Calu3 (cell line): ENCODE measurements around the gene KCNN1. TPM values are rescaled to one million over a fixed set of nuclear protein-coding genes. Genes with fewer than 3 reads are reported as not detected.
"Not testable (repeated sequence)": the region's sequence is repeated elsewhere in the genome, so short reads cannot be mapped to it uniquely, and the experiment has no call there.

Experiments used
- Bru-seq: library from RNA; stranded (reverse); fragments of 400-500 nt; gene quantifications from one replicate; lab custom pipeline; 2021; lab: Mats Ljungman, UMichigan
- BruChase-seq, 2 experiments: library from RNA; stranded (reverse); fragments of 400-500 nt; gene quantifications; one replicate each; lab custom pipeline; 2021; lab: Mats Ljungman, UMichigan
- BruUV-seq: library from RNA; stranded (reverse); fragments of 400-500 nt; replicated peaks from 2 replicates; lab custom pipeline; 2021; lab: Mats Ljungman, UMichigan
- CTCF ChIA-PET: fragments of 300-600 bp; sonication (Branson Sonifier 250); formaldehyde crosslinking; loops from one replicate; lab custom pipeline; 2022; ENCODE audit warnings: antibody characterized with exemption; lab: Charles Lee
- DNase-seq: peaks from one replicate; pipeline ENCODE4 v3.0.0; 2022
- H3K27ac Mint-ChIP-seq: one replicate; pipeline ENCODE4 v1.8.0; 2022; ENCODE audit warnings: mixed read lengths; ENCODE audit not compliant: unreplicated experiment
- H3K27me3 Mint-ChIP-seq: one replicate; pipeline ENCODE4 v1.8.0; 2022; ENCODE audit warnings: mixed read lengths; ENCODE audit not compliant: unreplicated experiment
- H3K36me3 Mint-ChIP-seq: one replicate; pipeline ENCODE4 v1.8.0; 2022; ENCODE audit warnings: mild to moderate bottlenecking, moderate library complexity, mixed read lengths; ENCODE audit not compliant: insufficient read depth, unreplicated experiment
- H3K4me1 Mint-ChIP-seq: one replicate; pipeline ENCODE4 v1.8.0; 2022; ENCODE audit warnings: mild to moderate bottlenecking, low read depth, mixed read lengths; ENCODE audit not compliant: unreplicated experiment
- H3K4me3 Mint-ChIP-seq: one replicate; pipeline ENCODE4 v1.8.0; 2022; ENCODE audit warnings: mild to moderate bottlenecking, low read depth, moderate library complexity, mixed read lengths; ENCODE audit not compliant: unreplicated experiment
- H3K9me3 Mint-ChIP-seq: one replicate; pipeline ENCODE4 v1.8.0; 2022; ENCODE audit warnings: low read depth, mixed read lengths; ENCODE audit not compliant: unreplicated experiment
- intact Hi-C: fragments of 100-400 bp; cut with micrococcal nuclease; formaldehyde crosslinking; loops from one replicate; pipeline ENCODE4 v1.10.0; 2022; ENCODE audit not compliant: unreplicated experiment
- long read RNA-seq: library from polyadenylated mRNA; stranded (forward); transcript quantifications from one replicate; pipeline ENCODE4 v2.0.0, GENCODE V29; 2022
- total RNA-seq: library from RNA; stranded (reverse); gene quantifications from 2 replicates; pipeline ENCODE4 v1.2.3, GENCODE V29; 2022
- TF ChIP-seq, protein P1 (sequence below): fragments of 200-600 bp; IDR thresholded peaks from one replicate; pipeline ENCODE4 v1.8.0; 2022; ENCODE audit warnings: antibody characterized with exemption; ENCODE audit not compliant: unreplicated experiment

Gene KCNN1
- total RNA-seq, result not detected in 2 replicates
- not detected for Bru-seq, nascent RNA
- BruChase-seq, experiment 1, labeled RNA remaining after a 6-hour chase, result percentile 21 among the genes with signal in this experiment
- percentile 10 among the genes with signal in this experiment for BruChase-seq, experiment 2, labeled RNA remaining after a 2-hour chase
- long read RNA-seq, result 0 reads

- no TSS peak for BruUV-seq
- CTCF ChIA-PET, result no interaction called here
- TF ChIP-seq, protein P1, sequence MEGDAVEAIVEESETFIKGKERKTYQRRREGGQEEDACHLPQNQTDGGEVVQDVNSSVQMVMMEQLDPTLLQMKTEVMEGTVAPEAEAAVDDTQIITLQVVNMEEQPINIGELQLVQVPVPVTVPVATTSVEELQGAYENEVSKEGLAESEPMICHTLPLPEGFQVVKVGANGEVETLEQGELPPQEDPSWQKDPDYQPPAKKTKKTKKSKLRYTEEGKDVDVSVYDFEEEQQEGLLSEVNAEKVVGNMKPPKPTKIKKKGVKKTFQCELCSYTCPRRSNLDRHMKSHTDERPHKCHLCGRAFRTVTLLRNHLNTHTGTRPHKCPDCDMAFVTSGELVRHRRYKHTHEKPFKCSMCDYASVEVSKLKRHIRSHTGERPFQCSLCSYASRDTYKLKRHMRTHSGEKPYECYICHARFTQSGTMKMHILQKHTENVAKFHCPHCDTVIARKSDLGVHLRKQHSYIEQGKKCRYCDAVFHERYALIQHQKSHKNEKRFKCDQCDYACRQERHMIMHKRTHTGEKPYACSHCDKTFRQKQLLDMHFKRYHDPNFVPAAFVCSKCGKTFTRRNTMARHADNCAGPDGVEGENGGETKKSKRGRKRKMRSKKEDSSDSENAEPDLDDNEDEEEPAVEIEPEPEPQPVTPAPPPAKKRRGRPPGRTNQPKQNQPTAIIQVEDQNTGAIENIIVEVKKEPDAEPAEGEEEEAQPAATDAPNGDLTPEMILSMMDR, result no peak
- DNase-seq, result no peak
- Mint-ChIP-seq H3K36me3 (no peaks in the 10 kb centered on the region), H3K27ac (no peak within 1 kb of the TSS), H3K9me3 (no peaks in the 10 kb centered on the region), H3K27me3 (peaks cover 59% of the 10 kb centered on the region), H3K4me3 (no peak within 1 kb of the TSS), H3K4me1 (peaks cover 10% of the 10 kb centered on the region)
- intact Hi-C loops, result no loop called here
These were observed at the start of gene KCNN1 for GRCh38 chr19:17966550-17967256. Gene KCNN1, plus strand, starts transcription at chr19:17967107. Its CDS starts 6,782 bp downstream, at chr19:17973889.

GRCh38 chr19:17918151-17918550, 48.8 kb upstream of the KCNN1 start:
- H3K36me3 Mint-ChIP-seq, H3K9me3 Mint-ChIP-seq, H3K27ac Mint-ChIP-seq, intact Hi-C loops, DNase-seq, H3K4me1 Mint-ChIP-seq, CTCF ChIA-PET, BruUV-seq, H3K4me3 Mint-ChIP-seq, H3K27me3 Mint-ChIP-seq: not testable (repeated sequence)

DNA sequence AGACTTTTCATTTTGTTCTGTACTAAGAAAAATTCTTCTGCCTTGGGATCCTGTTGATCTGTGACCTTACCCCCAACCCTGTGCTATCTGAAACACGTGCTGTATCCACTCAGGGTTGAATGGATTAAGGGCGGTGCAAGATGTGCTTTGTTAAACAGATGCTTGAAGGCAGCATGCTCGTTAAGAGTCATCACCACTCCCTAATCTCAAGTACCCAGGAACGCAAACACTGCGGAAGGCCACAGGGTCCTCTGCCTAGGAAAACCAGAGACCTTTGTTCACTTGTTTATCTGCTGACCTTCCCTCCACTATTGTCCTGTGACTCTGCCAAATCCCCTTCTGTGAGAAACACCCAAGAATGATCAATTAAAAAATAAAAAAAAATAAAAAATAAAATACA, 47.8 kb upstream of the KCNN1 start:
- H3K36me3 Mint-ChIP-seq, intact Hi-C loops, BruUV-seq, H3K4me3 Mint-ChIP-seq, H3K4me1 Mint-ChIP-seq, DNase-seq, H3K27me3 Mint-ChIP-seq, H3K27ac Mint-ChIP-seq, CTCF ChIA-PET, H3K9me3 Mint-ChIP-seq: not testable (repeated sequence)

- no TSS peak for BruUV-seq
- H3K36me3 Mint-ChIP-seq, result no peaks in the 10 kb centered on the region
- intact Hi-C loops, result no loop called here
- H3K4me1 Mint-ChIP-seq, result no peaks in the 10 kb centered on the region
- CTCF ChIA-PET, result no interaction called here
- DNase-seq, result no peak
- H3K27ac Mint-ChIP-seq, result no peak overlapping the region
- no peaks in the 10 kb centered on the region for H3K9me3 Mint-ChIP-seq
- H3K27me3 Mint-ChIP-seq, result no peaks in the 10 kb centered on the region
- H3K4me3 Mint-ChIP-seq, result no peak overlapping the region
- TF ChIP-seq, protein P1, result no peak
These were observed 46.4 kb upstream of the KCNN1 start for GRCh38 chr19:17920527-17920926.

DNA sequence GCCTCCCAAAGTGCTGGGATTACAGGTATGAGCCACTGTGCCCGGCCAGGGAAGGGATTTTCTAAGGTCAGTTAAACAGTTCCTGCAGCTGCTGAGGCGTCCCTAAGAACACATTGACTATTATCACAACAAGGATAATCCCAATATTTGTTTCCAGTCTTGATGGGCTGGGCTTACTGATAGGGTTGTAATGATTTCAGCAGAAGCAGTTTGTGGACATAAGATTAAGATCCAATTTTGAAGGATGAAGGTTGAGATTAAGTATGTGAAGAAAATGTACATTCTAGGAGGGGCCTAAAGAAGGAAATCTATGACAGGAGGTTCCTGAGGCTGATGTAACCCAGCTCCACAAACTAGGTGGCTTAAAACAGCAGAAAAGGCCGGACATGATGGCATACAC, 44.8 kb upstream of the KCNN1 start:
- peaks cover 10% of the 10 kb centered on the region for H3K27me3 Mint-ChIP-seq
- H3K4me1 Mint-ChIP-seq, result no peaks in the 10 kb centered on the region
- TF ChIP-seq, protein P1, result no peak
- H3K9me3 Mint-ChIP-seq, result peaks cover 2% of the 10 kb centered on the region
- no TSS peak for BruUV-seq
- no peaks in the 10 kb centered on the region for H3K36me3 Mint-ChIP-seq
- no peak overlapping the region for H3K27ac Mint-ChIP-seq
- intact Hi-C loops, result no loop called here
- no peak overlapping the region for H3K4me3 Mint-ChIP-seq
- CTCF ChIA-PET, result interaction anchor here (1.0 kb wide), 1 partner anchor 37 kb away, joined by 3 read pairs; no protein-coding TSS in a partner anchor
- DNase-seq, result no peak
